Fibroblast of villous mesenchyme (primary cell): ENCODE measurements around the gene LYRM1. TPM values are rescaled to one million over a fixed set of nuclear protein-coding genes. Genes with fewer than 3 reads are reported as not detected.

Experiments
- DNase-seq: peaks from one replicate; pipeline ENCODE4 v3.0.0-alpha.2; 2010; ENCODE audit warnings: low read depth
- H3K4me3 ChIP-seq: 2 replicates; pipeline ENCODE4 v1.5.1; 2011; ENCODE audit warnings: low read depth, mild to moderate bottlenecking, low read length
- total RNA-seq: library from RNA; depleted of rRNA; stranded (reverse); fragments of >200 nt; gene quantifications from 2 replicates; pipeline ENCODE4 v1.2.3, GENCODE V29; 2012
- TF ChIP-seq, protein P1 (sequence below): IDR thresholded peaks from 2 replicates; pipeline ENCODE4 v1.5.1; 2012; ENCODE audit warnings: low read depth, mild to moderate bottlenecking, low read length; ENCODE audit not compliant: insufficient read depth

The LYRM1 gene
- total RNA-seq, 1 donor = 59.2 TPM

DNA sequence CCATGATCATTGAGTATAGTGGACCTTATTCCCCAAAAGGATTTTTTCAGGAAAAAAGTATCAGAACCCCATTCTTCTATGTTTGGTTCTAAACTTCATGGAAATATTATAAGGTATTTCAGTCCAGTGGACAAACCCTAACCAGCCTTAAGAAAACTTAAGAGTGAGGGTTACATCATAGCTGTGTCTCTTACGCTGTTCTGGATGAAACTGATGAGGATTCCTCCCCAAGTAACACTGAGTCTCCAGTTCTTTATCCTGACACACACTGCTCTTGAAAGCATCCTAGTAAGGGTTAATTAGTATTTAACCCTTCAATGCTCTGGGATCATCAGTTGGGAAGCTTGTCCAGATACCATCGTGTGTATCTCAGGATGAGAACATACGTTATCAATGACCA is 5.0 kb downstream of the LYRM1 start:
- H3K4me3 ChIP-seq = no peak overlapping the region
- peak; percentile 36 for DNase-seq
- TF ChIP-seq, protein P1, sequence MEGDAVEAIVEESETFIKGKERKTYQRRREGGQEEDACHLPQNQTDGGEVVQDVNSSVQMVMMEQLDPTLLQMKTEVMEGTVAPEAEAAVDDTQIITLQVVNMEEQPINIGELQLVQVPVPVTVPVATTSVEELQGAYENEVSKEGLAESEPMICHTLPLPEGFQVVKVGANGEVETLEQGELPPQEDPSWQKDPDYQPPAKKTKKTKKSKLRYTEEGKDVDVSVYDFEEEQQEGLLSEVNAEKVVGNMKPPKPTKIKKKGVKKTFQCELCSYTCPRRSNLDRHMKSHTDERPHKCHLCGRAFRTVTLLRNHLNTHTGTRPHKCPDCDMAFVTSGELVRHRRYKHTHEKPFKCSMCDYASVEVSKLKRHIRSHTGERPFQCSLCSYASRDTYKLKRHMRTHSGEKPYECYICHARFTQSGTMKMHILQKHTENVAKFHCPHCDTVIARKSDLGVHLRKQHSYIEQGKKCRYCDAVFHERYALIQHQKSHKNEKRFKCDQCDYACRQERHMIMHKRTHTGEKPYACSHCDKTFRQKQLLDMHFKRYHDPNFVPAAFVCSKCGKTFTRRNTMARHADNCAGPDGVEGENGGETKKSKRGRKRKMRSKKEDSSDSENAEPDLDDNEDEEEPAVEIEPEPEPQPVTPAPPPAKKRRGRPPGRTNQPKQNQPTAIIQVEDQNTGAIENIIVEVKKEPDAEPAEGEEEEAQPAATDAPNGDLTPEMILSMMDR = no peak

DNA sequence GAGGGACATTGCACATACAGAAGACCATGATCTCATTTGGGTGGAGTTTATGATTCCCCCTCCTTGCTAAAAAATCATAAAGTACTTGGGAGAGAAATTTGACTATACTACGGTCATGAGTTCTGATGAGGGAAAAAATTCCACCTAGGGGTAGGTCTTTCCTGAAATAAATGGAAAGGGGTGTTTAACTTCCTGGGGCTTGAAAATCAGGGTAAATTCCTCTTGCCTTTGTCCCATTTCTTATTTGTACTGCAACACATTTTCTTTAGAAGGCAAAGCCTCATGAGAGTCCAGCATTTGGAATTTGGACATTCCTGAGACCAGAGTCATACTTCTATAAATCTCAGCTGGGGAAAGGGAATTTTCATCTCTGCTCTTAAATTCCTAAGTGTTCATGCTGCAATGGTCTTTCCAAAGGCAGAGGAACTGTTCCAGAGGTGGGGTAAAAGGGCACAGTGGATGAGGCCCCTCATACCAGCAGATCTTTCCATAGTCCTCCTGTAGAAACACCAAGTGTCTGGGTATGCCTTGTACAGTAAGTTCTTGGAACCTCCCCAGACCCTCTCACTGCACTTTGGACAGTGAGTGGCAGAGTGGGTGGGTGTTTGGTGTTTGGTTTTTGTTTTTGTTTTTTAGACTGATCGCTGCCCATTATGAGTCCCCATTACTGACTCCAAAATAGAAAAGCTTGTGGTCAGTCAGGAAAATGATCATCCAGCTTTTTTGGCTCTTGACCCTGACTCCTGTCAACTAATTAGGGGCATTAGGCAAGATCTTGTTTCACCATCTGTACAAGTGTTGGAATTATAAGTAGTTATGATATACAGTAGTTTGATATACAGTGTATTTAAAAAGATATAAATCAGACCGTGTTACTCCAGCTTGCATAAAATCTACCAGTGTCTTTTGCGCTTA is 6.0 kb downstream of the LYRM1 start:
- H3K4me3 ChIP-seq = no peak overlapping the region

DNA sequence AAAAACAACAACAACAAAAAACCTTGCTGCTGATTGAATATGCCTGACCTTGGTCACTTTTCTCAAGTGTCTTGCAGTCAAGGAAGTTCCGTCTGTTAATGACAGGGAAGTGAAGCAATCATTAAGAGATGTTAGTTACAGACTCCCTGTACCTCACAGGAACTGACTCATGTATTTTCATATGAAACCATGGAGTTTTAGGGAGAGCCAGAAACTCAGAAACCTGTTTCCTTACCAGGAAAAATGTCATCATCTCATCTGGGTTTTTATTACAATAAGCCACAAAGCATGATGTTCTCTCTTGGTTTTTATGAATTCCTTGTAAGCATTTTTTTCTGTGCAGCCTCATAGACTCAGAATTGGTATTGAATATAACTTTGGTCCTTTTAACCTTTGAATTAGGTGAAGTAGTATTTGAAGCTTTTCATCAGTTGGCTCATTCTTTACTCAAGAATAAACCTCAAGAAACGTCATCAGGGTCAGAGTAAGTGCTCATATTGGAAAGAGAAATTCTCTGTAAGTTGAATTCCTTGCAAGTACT is 10.3 kb downstream of the LYRM1 start:
- peak; percentile 94 for DNase-seq
- TF ChIP-seq, protein P1 = no peak
- H3K4me3 ChIP-seq = no peak overlapping the region

More for the DNA sequence above, 6.0 kb downstream of the LYRM1 start:
- peak; percentile 87 for DNase-seq
- TF ChIP-seq, protein P1 = no peak

GRCh38 chr16:20911361-20911760 is 10.8 kb downstream of the LYRM1 start:
- H3K4me3 ChIP-seq = no peak overlapping the region
- TF ChIP-seq, protein P1 = no peak
- DNase-seq = no peak

GRCh38 chr16:20916289-20916688 is 15.7 kb downstream of the LYRM1 start:
- TF ChIP-seq, protein P1 = no peak
- no peak overlapping the region for H3K4me3 ChIP-seq
- DNase-seq = no peak

- no peak for DNase-seq
- no peak overlapping the region for H3K4me3 ChIP-seq
- TF ChIP-seq, protein P1 = no peak
Observed at GRCh38 chr16:20916942-20917341, 16.4 kb downstream of the LYRM1 start.
